H1 (cell line): Measurements from ENCODE around the gene AURKAIP1. TPM values are rescaled to one million over a fixed set of nuclear protein-coding genes. Genes with fewer than 3 reads are reported as not detected.

Experiments
- ATF2 ChIP-seq: IDR thresholded peaks from 2 replicates; pipeline ENCODE4 v1.6.1; 2012; ENCODE audit warnings: low read length, inconsistent platforms
- BACH1 ChIP-seq: IDR thresholded peaks from 2 replicates; pipeline ENCODE4 v1.6.1; 2012; ENCODE audit warnings: low read length, improper control_type of control experiment
- BCL11A ChIP-seq, 2 experiments: IDR thresholded peaks; one replicate each; pipeline ENCODE4 v1.6.1; 2011; ENCODE audit warnings: low read depth in 2 of 2, low read length in 2 of 2, mild to moderate bottlenecking in 2 of 2
- CEBPB ChIP-seq: IDR thresholded peaks from 2 replicates; pipeline ENCODE4 v1.6.1; 2012; ENCODE audit warnings: low read depth, low read length
- CHD1 ChIP-seq: IDR thresholded peaks from 2 replicates; pipeline ENCODE4 v1.6.1; 2012; ENCODE audit warnings: low read depth, low read length, improper control_type of control experiment
- CREB1 ChIP-seq: IDR thresholded peaks from 2 replicates; pipeline ENCODE4 v1.6.1; 2012; ENCODE audit warnings: inconsistent platforms
- HDAC2 ChIP-seq, 2 experiments: fragments of 300-600 bp in 1 of 2; sonication (generic) in 1 of 2; IDR thresholded peaks; 2 replicates each; pipeline ENCODE4 v1.6.1; 2011 to 2012; ENCODE audit warnings: low read depth in 2 of 2, low read length in 2 of 2, mild to moderate bottlenecking in 2 of 2, moderate library complexity in 2 of 2, borderline replicate concordance in 1 of 2, inconsistent platforms in 1 of 2
- JUN ChIP-seq: IDR thresholded peaks from 2 replicates; pipeline ENCODE4 v1.6.1; 2011; ENCODE audit warnings: low read depth, mild to moderate bottlenecking, improper control_type of control experiment, low read length
- JUND ChIP-seq: IDR thresholded peaks from 2 replicates; pipeline ENCODE4 v1.6.1; 2011; ENCODE audit warnings: mild to moderate bottlenecking, improper control_type of control experiment, low read length
- KDM4A ChIP-seq: IDR thresholded peaks from one replicate; pipeline ENCODE4 v1.7.1; 2012; ENCODE audit warnings: low read depth, mild to moderate bottlenecking, moderate library complexity, low read length, inconsistent platforms; ENCODE audit not compliant: severe bottlenecking
- KDM5A ChIP-seq: fragments of 200-600 bp; IDR thresholded peaks from 2 replicates; pipeline ENCODE4 v1.7.1; 2012; ENCODE audit warnings: mild to moderate bottlenecking, low read length, inconsistent platforms, mixed read lengths
- POLR2A ChIP-seq, 2 experiments: IDR thresholded peaks; 1 replicate in 1 of 2; 2 replicates in 1 of 2; pipeline ENCODE4 v1.6.1; 2011; ENCODE audit warnings: low read depth in 2 of 2, low read length in 2 of 2, mild to moderate bottlenecking in 2 of 2; ENCODE audit errors: control extremely low read depth in 1 of 2
- RBBP5 ChIP-seq: IDR thresholded peaks from 2 replicates; pipeline ENCODE4 v1.7.1; 2012; ENCODE audit warnings: low read depth, mild to moderate bottlenecking, inconsistent platforms, low read length, moderate library complexity, borderline replicate concordance
- SAP30 ChIP-seq: fragments of 300-600 bp; sonication (generic); IDR thresholded peaks from 2 replicates; pipeline ENCODE4 v1.7.1; 2012; ENCODE audit warnings: low read length, moderate library complexity, mild to moderate bottlenecking, inconsistent platforms; ENCODE audit not compliant: insufficient read depth, insufficient replicate concordance
- SP2 ChIP-seq: IDR thresholded peaks from 2 replicates; pipeline ENCODE4 v1.6.1; 2012; ENCODE audit warnings: mild to moderate bottlenecking, low read length, inconsistent platforms
- TCF12 ChIP-seq: IDR thresholded peaks from 2 replicates; pipeline ENCODE4 v1.6.1; 2011; ENCODE audit warnings: low read depth, mild to moderate bottlenecking, low read length
- TEAD4 ChIP-seq: IDR thresholded peaks from 2 replicates; pipeline ENCODE4 v1.6.1; 2012; ENCODE audit warnings: low read depth, low read length, inconsistent platforms, mixed read lengths
- USF2 ChIP-seq: IDR thresholded peaks from 2 replicates; pipeline ENCODE4 v1.6.1; 2011; ENCODE audit warnings: low read length, improper control_type of control experiment
- polyA plus RNA-seq, 7 experiments: library from polyadenylated mRNA; depleted of rRNA in 3 of 7; stranded (reverse) in 5 of 7; unstranded in 2 of 7; fragments of >200 nt in 5 of 7; fragments of 200-250 nt in 2 of 7; gene quantifications; 1 replicate in 5 of 7; 2 replicates in 1 of 7; 4 replicates in 1 of 7; pipeline versions ENCODE4 v1.2.1 to v1.2.3, GENCODE V29; 2011 to 2013; ENCODE audit warnings: missing spikeins in 2 of 7, mixed read lengths in 2 of 7
- total RNA-seq: library from RNA; stranded (reverse); fragmentation: NEBNext Ultra II Directional; extraction: Animal tissue kit (Norgen Biotek cat#: 25700); gene quantifications from 2 replicates; pipeline ENCODE4 v1.2.1, GENCODE V29; 2021
- TF ChIP-seq, protein P1 (sequence below), 3 experiments: IDR thresholded peaks; 1 replicate in 2 of 3; 2 replicates in 1 of 3; pipeline versions ENCODE4 v1.5.1 to v1.6.1; 2011; ENCODE audit warnings: low read length in 3 of 3, mild to moderate bottlenecking in 3 of 3, inconsistent platforms in 2 of 3, low read depth in 1 of 3, moderate library complexity in 1 of 3; ENCODE audit not compliant: insufficient read depth in 1 of 3; ENCODE audit errors: control extremely low read depth in 1 of 3

The AURKAIP1 gene
- total and polyA plus RNA-seq, 2 of the 8 experiments (the other 6 are each of a cell fraction or from before 2014, with no cell fraction given), result 87.8 to 194 TPM

- peak; percentile 39 for TF ChIP-seq KDM4A
- TF ChIP-seq CEBPB, result no peak
- no peak for TF ChIP-seq RBBP5
- no peak for TF ChIP-seq JUND
- TF ChIP-seq USF2, result no peak
- TF ChIP-seq CREB1, result peak; percentile 78
- TF ChIP-seq TCF12, result no peak
- TF ChIP-seq TEAD4, result no peak
- TF ChIP-seq, protein P1, sequence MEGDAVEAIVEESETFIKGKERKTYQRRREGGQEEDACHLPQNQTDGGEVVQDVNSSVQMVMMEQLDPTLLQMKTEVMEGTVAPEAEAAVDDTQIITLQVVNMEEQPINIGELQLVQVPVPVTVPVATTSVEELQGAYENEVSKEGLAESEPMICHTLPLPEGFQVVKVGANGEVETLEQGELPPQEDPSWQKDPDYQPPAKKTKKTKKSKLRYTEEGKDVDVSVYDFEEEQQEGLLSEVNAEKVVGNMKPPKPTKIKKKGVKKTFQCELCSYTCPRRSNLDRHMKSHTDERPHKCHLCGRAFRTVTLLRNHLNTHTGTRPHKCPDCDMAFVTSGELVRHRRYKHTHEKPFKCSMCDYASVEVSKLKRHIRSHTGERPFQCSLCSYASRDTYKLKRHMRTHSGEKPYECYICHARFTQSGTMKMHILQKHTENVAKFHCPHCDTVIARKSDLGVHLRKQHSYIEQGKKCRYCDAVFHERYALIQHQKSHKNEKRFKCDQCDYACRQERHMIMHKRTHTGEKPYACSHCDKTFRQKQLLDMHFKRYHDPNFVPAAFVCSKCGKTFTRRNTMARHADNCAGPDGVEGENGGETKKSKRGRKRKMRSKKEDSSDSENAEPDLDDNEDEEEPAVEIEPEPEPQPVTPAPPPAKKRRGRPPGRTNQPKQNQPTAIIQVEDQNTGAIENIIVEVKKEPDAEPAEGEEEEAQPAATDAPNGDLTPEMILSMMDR (IDR thresholded peaks at IDR 0.05; ENCODE audit: control extremely low read depth in 1 of 3, insufficient read depth in 1 of 3, low read depth in 1 of 3, low read length in 3 of 3), result no peak
- no peak for TF ChIP-seq JUN
- TF ChIP-seq BACH1, result peak; percentile 45; the same call in 1 of the 2 replicates
- no peak for TF ChIP-seq POLR2A (IDR thresholded peaks at IDR 0.05; ENCODE audit: control extremely low read depth in 1 of 2, low read depth in 2 of 2, low read length in 2 of 2)
- TF ChIP-seq ATF2, result no peak
- TF ChIP-seq KDM5A, result no peak
- TF ChIP-seq SP2, result no peak
- no peak; a peak in 1 of 4 replicates for TF ChIP-seq HDAC2 (IDR thresholded peaks at IDR 0.05; ENCODE audit: borderline replicate concordance in 1 of 2, low read depth in 2 of 2, low read length in 2 of 2)
- no peak for TF ChIP-seq SAP30
- no peak for TF ChIP-seq CHD1
- TF ChIP-seq BCL11A (IDR thresholded peaks at IDR 0.05; ENCODE audit: low read depth in 2 of 2, low read length in 2 of 2), result no peak
Observed at GRCh38 chr1:1354271-1355247, 20.4 kb downstream of the AURKAIP1 start (continued).
